K562 (cell line): Measurements from ENCODE around the gene ACER3. TPM values are rescaled to one million over a fixed set of nuclear protein-coding genes. Genes with fewer than 3 reads are reported as not detected.

Experiments
- ARHGAP35 ChIP-seq: fragments of 450-650 bp; IDR thresholded peaks from 2 replicates; pipeline ENCODE4 v1.6.1; 2018; ENCODE audit not compliant: partially characterized antibody
- ARID4B ChIP-seq: sonication (generic); formaldehyde crosslinking; IDR thresholded peaks from 2 replicates; pipeline ENCODE4 v1.8.0; 2022; ENCODE audit warnings: mild to moderate bottlenecking, missing genetic modification reagents
- CBFA2T2 ChIP-seq: fragments of 450-650 bp; conservative IDR thresholded peaks from 2 replicates; pipeline ENCODE4 v1.6.1; 2017; ENCODE audit warnings: mild to moderate bottlenecking
- CBX1 ChIP-seq: sonication (generic); IDR thresholded peaks from 2 replicates; pipeline ENCODE4 v1.6.1; 2016; ENCODE audit warnings: antibody characterized with exemption, low read depth, mild to moderate bottlenecking
- CSDE1 ChIP-seq, 2 experiments: fragments of 450-650 bp; IDR thresholded peaks; 2 replicates each; pipeline ENCODE4 v1.6.1; 2016; ENCODE audit warnings: mild to moderate bottlenecking in 1 of 2
- EHMT2 ChIP-seq: fragments of 450-650 bp; IDR thresholded peaks from 2 replicates; pipeline ENCODE4 v1.6.1; 2018; ENCODE audit warnings: antibody characterized with exemption
- GATAD2B ChIP-seq: fragments of 450-650 bp; IDR thresholded peaks from 2 replicates; pipeline ENCODE4 v1.6.1; 2017; ENCODE audit warnings: mild to moderate bottlenecking, borderline replicate concordance
- KLF1 ChIP-seq: fragments of 450-650 bp; IDR thresholded peaks from 2 replicates; pipeline ENCODE4 v1.6.1; 2016; ENCODE audit warnings: missing genetic modification characterization, missing compliant biosample characterization
- MCM3 ChIP-seq: fragments of 450-650 bp; IDR thresholded peaks from 2 replicates; pipeline ENCODE4 v1.6.1; 2016
- MYBL2 ChIP-seq, 2 experiments: fragments of 450-650 bp in 1 of 2; sonication (generic) in 1 of 2; formaldehyde crosslinking in 1 of 2; IDR thresholded peaks; 2 replicates each; pipeline versions ENCODE4 v1.6.1 to v1.8.1; 2017 to 2022; ENCODE audit warnings: borderline replicate concordance in 1 of 2, inconsistent platforms in 1 of 2, low read depth in 1 of 2, mild to moderate bottlenecking in 1 of 2, missing genetic modification reagents in 1 of 2, moderate library complexity in 1 of 2
- NRF1 ChIP-seq, 2 experiments: fragments of 450-650 bp; IDR thresholded peaks in 1 of 2; conservative IDR thresholded peaks in 1 of 2; 2 replicates each; pipeline ENCODE4 v1.6.1; 2014; ENCODE audit warnings: mild to moderate bottlenecking in 2 of 2
- POLR2AphosphoS2 ChIP-seq: IDR thresholded peaks from 2 replicates; pipeline ENCODE4 v1.6.1; 2012; ENCODE audit warnings: low read length, improper control_type of control experiment
- PTTG1 ChIP-seq: fragments of 450-650 bp; IDR thresholded peaks from 2 replicates; pipeline ENCODE4 v1.6.1; 2016; ENCODE audit warnings: low read depth, mild to moderate bottlenecking, missing genetic modification characterization, missing compliant biosample characterization
- TSHZ1 ChIP-seq: fragments of 250-450 bp; sonication (Bioruptor Pico); IDR thresholded peaks from 2 replicates; pipeline ENCODE4 v1.4.0; 2020; ENCODE audit warnings: mild to moderate bottlenecking, moderate library complexity
- XRCC3 ChIP-seq: fragments of 450-650 bp; IDR thresholded peaks from 2 replicates; pipeline ENCODE4 v1.6.1; 2017; ENCODE audit warnings: mild to moderate bottlenecking, moderate library complexity
- ZNF217 ChIP-seq: sonication (generic); formaldehyde crosslinking; IDR thresholded peaks from 2 replicates; pipeline ENCODE4 v1.8.0; 2022; ENCODE audit warnings: mild to moderate bottlenecking, missing genetic modification reagents
- ZNF354B ChIP-seq: fragments of 250-450 bp; sonication (Bioruptor Pico); IDR thresholded peaks from 2 replicates; pipeline ENCODE4 v1.4.0; 2020
- ZNF586 ChIP-seq: fragments of 450-650 bp; formaldehyde crosslinking; conservative IDR thresholded peaks from 2 replicates; pipeline ENCODE4 v1.4.0; 2020; ENCODE audit warnings: mild to moderate bottlenecking, moderate library complexity
- ZNF639 ChIP-seq, 2 experiments: fragments of 200-800 bp in 1 of 2; sonication (Bioruptor generic) in 1 of 2; sonication (generic) in 1 of 2; formaldehyde crosslinking in 1 of 2; IDR thresholded peaks in 1 of 2; conservative IDR thresholded peaks in 1 of 2; 2 replicates each; pipeline versions ENCODE4 v1.5.0 to v1.6.1; 2016 to 2020; ENCODE audit warnings: missing compliant biosample characterization in 1 of 2, missing genetic modification characterization in 1 of 2, missing genetic modification reagents in 1 of 2
- polyA plus RNA-seq, 8 experiments: library from polyadenylated mRNA; depleted of rRNA in 4 of 8; stranded (reverse) in 5 of 8; unstranded in 3 of 8; fragments of >200 nt; fragmentation: Nextera tagmentation in 2 of 8; fragmentation: Illumina TruSeq in 1 of 8; extraction: Ambion mirVana in 2 of 8; extraction: Trizol in 1 of 8; gene quantifications; 2 replicates each; pipeline versions ENCODE4 v1.2.1 to v1.2.3, GENCODE V29; 2011 to 2014; ENCODE audit warnings: inconsistent platforms in 1 of 8, missing spikeins in 1 of 8
- total RNA-seq, 7 experiments: library from RNA; depleted of rRNA in 6 of 7; stranded (reverse); fragments of >200 nt in 6 of 7; fragmentation: Illumina TruSeq in 2 of 7; extraction: Trizol in 2 of 7; gene quantifications; 2 replicates each; pipeline versions ENCODE4 v1.2.1 to v1.2.3, GENCODE V29; 2011 to 2021; ENCODE audit warnings: low replicate concordance in 1 of 7
- TF ChIP-seq, protein P1 (sequence below): IDR thresholded peaks from 3 replicates; pipeline ENCODE4 v1.6.1; 2011; ENCODE audit warnings: borderline replicate concordance, mild to moderate bottlenecking; ENCODE audit not compliant: insufficient read length, insufficient read depth

Gene ACER3
- total and polyA plus RNA-seq, 9 of the 15 experiments (the other 6 are each of a cell fraction or from before 2014, with no cell fraction given): 2.0 to 23.8 (median 9.5) TPM

DNA sequence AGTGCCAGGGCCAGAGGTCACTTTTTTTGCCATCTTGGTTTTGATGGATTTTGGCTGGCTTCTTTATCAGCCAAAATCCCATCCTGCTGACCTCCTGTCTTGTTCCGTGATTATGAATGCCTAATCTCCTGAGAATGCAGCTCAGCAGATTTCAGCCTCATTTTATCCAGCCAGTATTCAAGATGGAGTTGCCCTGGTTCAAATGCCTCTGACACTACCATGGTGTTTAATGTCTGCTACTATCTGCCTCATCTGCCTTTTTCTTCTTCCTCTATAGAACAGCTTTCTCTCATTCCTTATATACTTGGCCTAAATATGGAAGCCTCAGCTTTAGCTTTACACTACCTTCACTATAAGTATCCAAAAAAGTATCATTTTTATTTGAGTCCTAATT lies 50.7 kb downstream of the ACER3 start (continued):
- TF ChIP-seq ARID4B (CRISPR knock-in tag) (no peak), XRCC3 (no peak), MCM3 (no peak), PTTG1 (peak; percentile 92), ZNF354B (no peak), POLR2AphosphoS2 (no peak), GATAD2B (no peak), CBFA2T2 (no peak), ZNF639 (CRISPR knock-in tag; conservative IDR thresholded peaks at IDR 0.05 in 1 of 2, IDR thresholded peaks at IDR 0.05 in 1 of 2) (no peak; a peak in 1 of 4 replicates), CBX1 (no peak), CSDE1 (IDR thresholded peaks at IDR 0.05) (no peak), ZNF217 (CRISPR knock-in tag) (no peak), EHMT2 (no peak), NRF1 (conservative IDR thresholded peaks at IDR 0.05 in 1 of 2, IDR thresholded peaks at IDR 0.05 in 1 of 2) (no peak), KLF1 (tag) (no peak), ZNF586 (no peak), TSHZ1 (CRISPR knock-in tag) (peak; percentile 89), ARHGAP35 (no peak), MYBL2 (IDR thresholded peaks at IDR 0.05; ENCODE audit: low read depth) (no peak), MYBL2 (CRISPR knock-in tag; IDR thresholded peaks at IDR 0.05; ENCODE audit: borderline replicate concordance) (no peak)
- TF ChIP-seq, protein P1, sequence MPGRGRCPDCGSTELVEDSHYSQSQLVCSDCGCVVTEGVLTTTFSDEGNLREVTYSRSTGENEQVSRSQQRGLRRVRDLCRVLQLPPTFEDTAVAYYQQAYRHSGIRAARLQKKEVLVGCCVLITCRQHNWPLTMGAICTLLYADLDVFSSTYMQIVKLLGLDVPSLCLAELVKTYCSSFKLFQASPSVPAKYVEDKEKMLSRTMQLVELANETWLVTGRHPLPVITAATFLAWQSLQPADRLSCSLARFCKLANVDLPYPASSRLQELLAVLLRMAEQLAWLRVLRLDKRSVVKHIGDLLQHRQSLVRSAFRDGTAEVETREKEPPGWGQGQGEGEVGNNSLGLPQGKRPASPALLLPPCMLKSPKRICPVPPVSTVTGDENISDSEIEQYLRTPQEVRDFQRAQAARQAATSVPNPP: no peak
